PC-3 (cell line): ENCODE results near the gene FAN1. TPM values are rescaled to one million over a fixed set of nuclear protein-coding genes. Genes with fewer than 3 reads are reported as not detected.

Experiments used
- ATAC-seq: fragments of 200-7000 bp; cut with Tn5 transposase; 2 replicates; pipeline ENCODE4 v1.9.1; 2020; ENCODE audit warnings: mild to moderate bottlenecking, moderate library complexity
- BruUV-seq: library from RNA; stranded (reverse); fragments of 400-500 nt; replicated peaks from 2 replicates; lab custom pipeline; 2021; lab: Mats Ljungman, UMichigan
- CTCF ChIA-PET: fragments of 300-600 bp; sonication (Branson Sonifier 250); formaldehyde crosslinking; loops from one replicate; lab custom pipeline; 2022; ENCODE audit warnings: antibody characterized with exemption; lab: Charles Lee
- POLR2A ChIA-PET: fragments of 300-600 bp; sonication (Branson Sonifier 250); formaldehyde crosslinking; loops from one replicate; lab custom pipeline; 2022; ENCODE audit warnings: antibody characterized with exemption; ENCODE audit not compliant: unreplicated experiment; lab: Charles Lee
- DNase-seq: peaks from one replicate; pipeline ENCODE4 v3.0.0-alpha.2; 2015
- H2AFZ ChIP-seq: fragments of 300-600 bp; sonication (generic); 2 replicates; pipeline ENCODE4 v1.6.0; 2016; ENCODE audit warnings: antibody characterized with exemption, low read length
- H3F3A ChIP-seq: fragments of 300-600 bp; sonication (generic); one replicate; pipeline ENCODE4 v1.6.0; 2017; ENCODE audit warnings: antibody characterized with exemption, low read length, control low read depth, mild to moderate bottlenecking; ENCODE audit not compliant: unreplicated experiment
- H3K27ac ChIP-seq: fragments of 300-600 bp; sonication (generic); 2 replicates; pipeline ENCODE4 v1.5.1; 2016; ENCODE audit warnings: mild to moderate bottlenecking, low read length
- H3K27me3 ChIP-seq: fragments of 300-600 bp; sonication (generic); 2 replicates; pipeline ENCODE4 v1.6.1; 2016; ENCODE audit warnings: low read length, mixed read lengths
- H3K36me3 ChIP-seq: fragments of 300-600 bp; sonication (generic); 2 replicates; pipeline ENCODE4 v1.6.1; 2016; ENCODE audit warnings: low read depth, mixed run types, low read length, mixed read lengths
- H3K4me1 ChIP-seq: fragments of 300-600 bp; sonication (generic); 2 replicates; pipeline ENCODE4 v1.5.1; 2016; ENCODE audit warnings: low read length; ENCODE audit not compliant: insufficient read depth
- H3K4me2 ChIP-seq: fragments of 300-600 bp; sonication (generic); 2 replicates; pipeline ENCODE4 v1.6.0; 2016; ENCODE audit warnings: low read length
- H3K4me3 ChIP-seq: fragments of 300-600 bp; sonication (generic); 2 replicates; pipeline ENCODE4 v1.5.1; 2016; ENCODE audit warnings: mild to moderate bottlenecking, low read length, mixed read lengths
- H3K79me2 ChIP-seq: fragments of 300-600 bp; sonication (generic); 2 replicates; pipeline ENCODE4 v1.6.1; 2017; ENCODE audit warnings: low read length, mixed read lengths
- H3K9ac ChIP-seq: fragments of 300-600 bp; sonication (generic); 2 replicates; pipeline ENCODE4 v1.6.0; 2016; ENCODE audit warnings: mild to moderate bottlenecking, low read length
- H3K9me2 ChIP-seq: fragments of 300-600 bp; sonication (generic); replicated peaks from 2 replicates; pipeline ENCODE4 v1.6.1; 2016; ENCODE audit warnings: mixed run types, low read length, mixed read lengths
- H3K9me3 ChIP-seq: fragments of 300-600 bp; sonication (generic); 2 replicates; pipeline ENCODE4 v1.6.1; 2016; ENCODE audit warnings: low read length, mixed read lengths
- H4K20me1 ChIP-seq: fragments of 300-600 bp; sonication (generic); 2 replicates; pipeline ENCODE4 v1.6.1; 2016; ENCODE audit warnings: low read length, mixed read lengths
- EZH2 ChIP-seq: fragments of 300-600 bp; sonication (generic); IDR thresholded peaks from one replicate; pipeline ENCODE4 v1.6.1; 2017; ENCODE audit warnings: antibody characterized with exemption, mild to moderate bottlenecking, low read length; ENCODE audit not compliant: unreplicated experiment
- EZH2phosphoT487 ChIP-seq: fragments of 300-600 bp; sonication (generic); IDR thresholded peaks from 2 replicates; pipeline ENCODE4 v1.6.1; 2018; ENCODE audit warnings: mild to moderate bottlenecking, antibody characterized with exemption, low read length, borderline replicate concordance
- intact Hi-C: fragments of 100-400 bp; cut with micrococcal nuclease; formaldehyde crosslinking; loops from 2 replicates; pipeline ENCODE4 v1.9.0; 2023
- total RNA-seq: library from RNA; depleted of rRNA; stranded (reverse); fragments of >200 nt; gene quantifications from 2 replicates; pipeline ENCODE4 v1.2.3, GENCODE V29; 2014
- TF ChIP-seq, protein P1 (sequence below): fragments of 300-600 bp; sonication (generic); conservative IDR thresholded peaks from 2 replicates; pipeline ENCODE4 v1.5.1; 2017; ENCODE audit warnings: antibody characterized with exemption, low read depth, mild to moderate bottlenecking, low read length

Gene FAN1
- total RNA-seq, 1 experiment from 2014 or later = 16.4 TPM

DNA sequence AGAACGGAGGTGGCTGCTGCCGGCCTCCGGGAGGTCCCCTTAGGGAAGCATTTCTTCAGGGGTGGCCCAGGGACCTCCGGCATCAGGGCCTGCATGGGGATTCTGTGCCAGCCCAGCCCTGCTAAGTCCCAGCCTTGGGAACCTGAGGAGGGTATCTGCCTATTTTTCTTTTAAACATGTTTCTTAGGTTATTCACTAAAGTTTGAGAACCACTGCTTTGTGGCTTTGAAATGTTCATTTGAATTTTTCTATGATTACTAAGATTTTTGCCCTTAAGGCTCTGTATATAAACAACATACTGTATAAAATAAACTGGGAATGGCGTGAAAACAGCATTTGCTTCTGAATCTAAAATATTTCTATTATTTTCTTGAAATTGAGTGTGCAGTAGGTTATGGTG lies 24.4 kb downstream of the FAN1 start:
- H3K9ac ChIP-seq = no peak overlapping the region
- intact Hi-C loops = no loop called here
- BruUV-seq = no TSS peak
- ATAC-seq = no peak
- no peak overlapping the region for H2AFZ ChIP-seq
- H3K79me2 ChIP-seq = no peaks in the 10 kb centered on the region
- H3K4me1 ChIP-seq = no peaks in the 10 kb centered on the region
- ChIA-PET POLR2A (no interaction called here), CTCF (no interaction called here)
- no peaks in the 10 kb centered on the region for H4K20me1 ChIP-seq
- no peak overlapping the region for H3K4me3 ChIP-seq
- H3F3A ChIP-seq = no peaks in the 10 kb centered on the region
- H3K9me2 ChIP-seq = no peaks in the 10 kb centered on the region
- no peaks in the 10 kb centered on the region for H3K27me3 ChIP-seq
- no peak overlapping the region for H3K4me2 ChIP-seq
- H3K36me3 ChIP-seq = peaks cover 19% of the 10 kb centered on the region; the same call in 1 of the 2 replicates
- TF ChIP-seq, protein P1, sequence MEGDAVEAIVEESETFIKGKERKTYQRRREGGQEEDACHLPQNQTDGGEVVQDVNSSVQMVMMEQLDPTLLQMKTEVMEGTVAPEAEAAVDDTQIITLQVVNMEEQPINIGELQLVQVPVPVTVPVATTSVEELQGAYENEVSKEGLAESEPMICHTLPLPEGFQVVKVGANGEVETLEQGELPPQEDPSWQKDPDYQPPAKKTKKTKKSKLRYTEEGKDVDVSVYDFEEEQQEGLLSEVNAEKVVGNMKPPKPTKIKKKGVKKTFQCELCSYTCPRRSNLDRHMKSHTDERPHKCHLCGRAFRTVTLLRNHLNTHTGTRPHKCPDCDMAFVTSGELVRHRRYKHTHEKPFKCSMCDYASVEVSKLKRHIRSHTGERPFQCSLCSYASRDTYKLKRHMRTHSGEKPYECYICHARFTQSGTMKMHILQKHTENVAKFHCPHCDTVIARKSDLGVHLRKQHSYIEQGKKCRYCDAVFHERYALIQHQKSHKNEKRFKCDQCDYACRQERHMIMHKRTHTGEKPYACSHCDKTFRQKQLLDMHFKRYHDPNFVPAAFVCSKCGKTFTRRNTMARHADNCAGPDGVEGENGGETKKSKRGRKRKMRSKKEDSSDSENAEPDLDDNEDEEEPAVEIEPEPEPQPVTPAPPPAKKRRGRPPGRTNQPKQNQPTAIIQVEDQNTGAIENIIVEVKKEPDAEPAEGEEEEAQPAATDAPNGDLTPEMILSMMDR = no peak
- TF ChIP-seq EZH2 = no peak
- no peak for TF ChIP-seq EZH2phosphoT487
- no peak overlapping the region for H3K27ac ChIP-seq
- no peak for DNase-seq
- no peaks in the 10 kb centered on the region for H3K9me3 ChIP-seq

DNA sequence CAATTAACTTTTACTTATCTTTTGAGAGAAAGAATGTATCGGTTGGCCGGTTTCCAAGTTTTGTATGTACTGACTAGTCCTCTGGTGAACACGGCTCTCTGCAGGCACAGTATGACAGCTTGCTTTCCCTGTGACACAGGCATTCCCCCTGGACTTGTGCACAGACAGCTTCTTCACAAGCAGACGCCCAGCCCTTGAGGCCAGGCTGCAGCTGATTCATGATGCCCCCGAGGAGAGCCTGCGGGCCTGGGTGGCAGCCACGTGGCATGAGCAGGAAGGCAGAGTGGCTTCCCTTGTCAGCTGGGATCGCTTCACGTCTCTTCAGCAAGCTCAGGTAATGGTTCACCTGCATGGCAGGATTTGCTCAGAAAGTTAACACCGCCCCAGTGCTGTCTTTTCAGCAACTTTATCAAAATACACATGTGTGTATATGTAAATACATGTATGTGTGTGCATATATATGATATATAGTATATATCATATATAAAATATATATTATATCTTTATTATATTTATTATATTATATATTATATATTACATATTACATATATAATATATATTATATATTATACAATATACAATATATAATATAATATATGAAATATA lies 25.5 kb downstream of the FAN1 start:
- Histone ChIP-seq H3K4me2 (no peak overlapping the region), H3K36me3 (peaks cover 14% of the 10 kb centered on the region; the same call in 1 of the 2 replicates), H3K9ac (no peak overlapping the region), H3K79me2 (no peaks in the 10 kb centered on the region), H3K9me3 (no peaks in the 10 kb centered on the region), H3K27ac (no peak overlapping the region), H3K27me3 (no peaks in the 10 kb centered on the region), H4K20me1 (no peaks in the 10 kb centered on the region), H3K4me1 (no peaks in the 10 kb centered on the region), H3F3A (no peaks in the 10 kb centered on the region), H3K4me3 (no peak overlapping the region), H3K9me2 (no peaks in the 10 kb centered on the region), H2AFZ (no peak overlapping the region)
- CTCF ChIA-PET = no interaction called here
- DNase-seq (no peak), ATAC-seq (no peak)
- no TSS peak for BruUV-seq
- TF ChIP-seq, protein P1 = no peak
- TF ChIP-seq EZH2phosphoT487 = no peak
- TF ChIP-seq EZH2 = no peak
- POLR2A ChIA-PET = interaction anchor here (0.6 kb wide), 1 partner anchor 45 kb away, joined by 4 read pairs; no protein-coding TSS in a partner anchor
- intact Hi-C loops = no loop called here

DNA sequence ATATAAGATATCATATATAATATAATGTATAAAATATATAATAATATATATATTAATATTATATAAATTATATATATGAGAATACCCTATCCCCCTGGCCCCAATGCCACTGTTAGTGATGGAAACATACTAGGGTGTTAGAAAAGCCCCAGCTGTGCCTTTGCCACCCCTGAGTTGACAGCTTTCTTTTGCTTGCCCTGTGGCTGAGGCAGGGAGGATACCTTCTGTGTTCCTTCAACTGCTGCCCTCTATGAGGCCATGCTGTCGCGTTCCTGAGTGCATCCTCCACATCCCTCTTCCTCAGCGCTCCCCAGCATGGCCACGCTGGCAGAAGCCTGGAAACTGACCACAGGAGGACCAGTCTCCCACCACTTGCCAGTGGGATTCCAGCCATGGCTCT lies 26.3 kb downstream of the FAN1 start:
- H3K9me3 ChIP-seq = no peaks in the 10 kb centered on the region
- ChIA-PET POLR2A (no interaction called here), CTCF (no interaction called here)
- H3K27ac ChIP-seq = no peak overlapping the region
- H3K36me3 ChIP-seq = peaks cover 11% of the 10 kb centered on the region; the same call in 1 of the 2 replicates
- BruUV-seq = no TSS peak
- no peak overlapping the region for H3K9ac ChIP-seq
- no peaks in the 10 kb centered on the region for H3F3A ChIP-seq
- no peak for DNase-seq
- intact Hi-C loops = loop anchor here (5.0 kb wide), 1 partner anchor 52 kb away; no protein-coding TSS in a partner anchor
- ATAC-seq = no peak
- no peak overlapping the region for H2AFZ ChIP-seq
- no peak for TF ChIP-seq EZH2
- TF ChIP-seq EZH2phosphoT487 = no peak
- TF ChIP-seq, protein P1 = no peak
- no peak overlapping the region for H3K4me2 ChIP-seq
- no peaks in the 10 kb centered on the region for H3K79me2 ChIP-seq
- H4K20me1 ChIP-seq = no peaks in the 10 kb centered on the region
- H3K4me3 ChIP-seq = no peak overlapping the region
- H3K27me3 ChIP-seq = no peaks in the 10 kb centered on the region
- no peaks in the 10 kb centered on the region for H3K4me1 ChIP-seq
- H3K9me2 ChIP-seq = no peaks in the 10 kb centered on the region
